HT1080 (cell line): ENCODE results near the gene BRF1. TPM values are rescaled to one million over a fixed set of nuclear protein-coding genes. Genes with fewer than 3 reads are reported as not detected.
"Not testable (repeated sequence)": the region's sequence is repeated elsewhere in the genome, so short reads cannot be mapped to it uniquely, and the experiment has no call there.

ENCODE experiments used
- DNase-seq: peaks from one replicate; pipeline ENCODE4 v3.0.0-alpha.2; 2015; ENCODE audit warnings: low read depth
- polyA plus RNA-seq, 2 experiments: library from polyadenylated mRNA; depleted of rRNA; stranded (reverse); fragments of >200 nt; gene quantifications; 2 replicates each; pipeline ENCODE4 v1.2.3, GENCODE V29; 2015
- total RNA-seq: library from RNA; depleted of rRNA; stranded (reverse); fragments of >200 nt; shearing (Covaris generic); gene quantifications from 2 replicates; pipeline ENCODE4 v1.2.3, GENCODE V29; 2014; rRNA removed

The BRF1 gene
- 25.4 and 25.6 TPM in 2 replicates for total RNA-seq
- 12.3 and 15.2 TPM in 2 replicates for polyA plus RNA-seq (2015; cell fraction: cytosol; rRNA removed)
- polyA plus RNA-seq (2015; cell fraction: nucleus; rRNA removed) = 33.3 and 38.4 TPM in 2 replicates

GRCh38 chr14:105300542-105301102 lies at the start of gene BRF1:
Gene BRF1, minus strand, starts transcription at chr14:105301001. Its CDS starts 372 bp downstream, at chr14:105300629.
- peak; percentile 82 for DNase-seq

- DNase-seq = no peak
These were observed 49.2 kb upstream of the BRF1 start for GRCh38 chr14:105349992-105350391.

DNA sequence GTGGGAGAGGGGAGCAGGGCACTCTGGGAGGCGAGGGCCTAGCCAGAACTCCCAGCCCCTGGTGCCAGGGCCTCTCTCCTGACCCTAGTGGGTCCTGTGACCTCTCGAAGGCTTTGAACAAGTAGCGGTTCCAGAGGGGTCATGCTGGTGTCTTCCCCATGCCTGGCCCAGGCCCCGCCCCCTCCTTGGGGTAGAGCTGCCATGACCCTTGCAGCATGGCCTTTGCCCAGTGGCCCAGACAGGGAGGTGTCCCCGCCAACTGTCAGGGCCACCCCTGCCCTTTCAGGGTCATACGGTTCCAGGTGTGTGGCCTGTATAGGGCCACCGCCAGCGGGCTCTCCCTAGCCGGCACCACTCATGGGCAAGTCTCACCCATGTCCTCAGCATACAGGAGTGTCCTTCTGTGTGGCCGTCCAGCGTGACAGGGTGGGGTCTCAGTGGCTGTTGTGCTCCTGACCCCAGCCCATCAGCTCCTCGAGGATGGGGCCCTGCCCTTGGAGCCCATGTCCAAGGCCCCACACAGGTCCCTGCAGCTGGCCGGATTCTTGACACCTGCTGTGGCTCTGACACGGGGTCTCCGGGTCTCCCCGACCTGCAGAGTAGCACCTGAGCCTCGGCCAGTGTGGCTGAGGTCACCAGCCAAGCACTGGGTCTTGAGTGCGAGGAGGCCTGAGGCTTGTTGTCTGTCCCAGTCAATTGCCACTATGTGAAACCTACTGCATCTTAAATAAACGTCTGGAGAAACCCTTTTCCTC lies 48.3 kb upstream of the BRF1 start:
- no peak for DNase-seq

DNA sequence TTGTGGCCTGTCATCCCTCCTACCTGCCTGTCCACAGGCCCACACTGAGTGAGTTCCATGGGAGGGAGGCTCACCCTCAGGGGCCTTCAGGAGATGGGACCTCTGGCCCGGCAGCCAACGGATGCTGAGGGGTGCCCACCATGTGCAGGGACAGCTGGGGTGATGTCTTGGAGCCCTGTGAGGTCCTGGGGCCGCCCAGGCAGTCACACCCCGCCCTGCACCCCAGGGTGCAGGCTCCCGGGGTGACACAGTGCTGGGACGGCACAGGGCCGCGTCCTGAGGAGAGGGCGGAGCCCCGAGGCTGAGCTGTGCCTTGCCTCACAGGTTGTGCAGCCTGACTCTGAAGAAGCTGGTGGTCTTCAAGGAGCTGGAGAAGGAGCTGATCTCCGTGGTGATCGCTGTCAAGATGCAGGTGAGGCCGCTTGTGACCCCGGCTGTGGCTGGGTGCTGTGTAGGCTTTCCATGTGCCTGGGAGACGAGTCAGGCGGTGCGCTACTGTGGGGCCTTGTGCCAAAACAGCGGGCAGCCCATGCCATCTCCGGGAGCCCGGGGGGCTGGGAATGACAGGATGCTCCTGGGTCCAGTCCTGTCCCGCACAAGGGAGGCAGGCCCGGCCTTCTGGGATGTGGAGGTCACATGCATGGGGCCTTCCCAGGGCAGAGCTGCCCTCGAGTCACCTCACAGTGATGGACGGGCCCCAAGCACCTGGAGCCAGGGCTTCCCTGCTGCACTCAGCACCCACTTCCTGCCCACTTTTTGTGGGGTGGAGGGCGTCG lies 47.6 kb upstream of the BRF1 start:
- no peak for DNase-seq

GRCh38 chr14:105347587-105347968 lies 46.8 kb upstream of the BRF1 start:
- no peak for DNase-seq

DNA sequence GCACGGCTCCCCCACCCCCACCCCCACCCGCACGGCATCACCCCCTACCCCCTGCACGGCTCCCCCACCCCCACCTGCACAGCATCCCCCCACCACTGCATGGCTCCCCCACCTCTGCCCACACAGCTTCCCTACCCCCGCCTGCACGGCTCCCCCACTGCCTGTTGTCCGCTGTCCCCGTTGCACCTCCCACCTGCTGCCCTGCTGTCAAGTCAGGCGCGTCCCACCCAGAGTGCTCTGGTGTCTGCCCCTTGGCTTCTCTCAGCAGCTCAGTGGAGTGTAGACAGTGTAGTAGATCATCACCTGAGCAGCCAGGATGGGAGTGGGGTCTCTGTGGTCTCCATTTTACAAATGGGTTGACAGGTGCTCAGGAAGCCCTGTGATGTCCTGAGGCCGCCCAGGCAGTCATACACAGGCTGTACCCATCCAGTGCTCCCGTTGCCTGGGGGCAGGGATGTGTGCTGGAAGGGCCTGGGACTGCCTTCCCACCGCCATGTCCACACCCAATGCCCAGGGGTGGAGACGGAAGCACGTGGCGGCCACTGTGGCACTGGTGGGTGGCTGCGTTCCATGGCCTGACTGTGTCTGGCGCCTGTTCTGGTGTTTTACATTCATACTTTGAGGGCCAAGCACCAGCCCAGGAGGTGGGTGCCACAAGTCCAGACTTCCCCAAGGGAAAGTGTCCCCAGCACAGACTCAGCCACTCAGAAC lies 46.2 kb upstream of the BRF1 start:
- no peak for DNase-seq

- no peak for DNase-seq
These were observed 45.4 kb upstream of the BRF1 start for GRCh38 chr14:105346200-105346533.

DNA sequence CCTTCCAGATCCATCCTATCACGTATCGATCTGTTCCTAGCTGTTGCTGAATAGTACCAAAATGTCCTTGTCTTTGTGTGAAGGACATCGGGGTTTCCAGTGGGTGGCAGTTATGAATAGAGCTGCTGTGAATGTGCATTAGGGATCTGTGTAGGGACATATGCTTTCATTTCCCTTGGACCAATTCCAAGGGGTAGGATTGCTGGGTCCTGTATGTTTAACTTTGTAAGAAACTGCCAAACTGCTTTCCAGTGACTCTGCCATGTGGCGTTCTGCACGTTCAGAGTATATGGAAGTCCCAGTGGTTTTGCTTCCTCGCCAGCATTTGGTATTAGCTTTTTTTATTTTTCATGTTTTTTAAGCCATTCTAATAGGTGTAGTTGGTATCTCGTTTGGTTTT lies 42.4 kb upstream of the BRF1 start:
- no peak for DNase-seq

DNA sequence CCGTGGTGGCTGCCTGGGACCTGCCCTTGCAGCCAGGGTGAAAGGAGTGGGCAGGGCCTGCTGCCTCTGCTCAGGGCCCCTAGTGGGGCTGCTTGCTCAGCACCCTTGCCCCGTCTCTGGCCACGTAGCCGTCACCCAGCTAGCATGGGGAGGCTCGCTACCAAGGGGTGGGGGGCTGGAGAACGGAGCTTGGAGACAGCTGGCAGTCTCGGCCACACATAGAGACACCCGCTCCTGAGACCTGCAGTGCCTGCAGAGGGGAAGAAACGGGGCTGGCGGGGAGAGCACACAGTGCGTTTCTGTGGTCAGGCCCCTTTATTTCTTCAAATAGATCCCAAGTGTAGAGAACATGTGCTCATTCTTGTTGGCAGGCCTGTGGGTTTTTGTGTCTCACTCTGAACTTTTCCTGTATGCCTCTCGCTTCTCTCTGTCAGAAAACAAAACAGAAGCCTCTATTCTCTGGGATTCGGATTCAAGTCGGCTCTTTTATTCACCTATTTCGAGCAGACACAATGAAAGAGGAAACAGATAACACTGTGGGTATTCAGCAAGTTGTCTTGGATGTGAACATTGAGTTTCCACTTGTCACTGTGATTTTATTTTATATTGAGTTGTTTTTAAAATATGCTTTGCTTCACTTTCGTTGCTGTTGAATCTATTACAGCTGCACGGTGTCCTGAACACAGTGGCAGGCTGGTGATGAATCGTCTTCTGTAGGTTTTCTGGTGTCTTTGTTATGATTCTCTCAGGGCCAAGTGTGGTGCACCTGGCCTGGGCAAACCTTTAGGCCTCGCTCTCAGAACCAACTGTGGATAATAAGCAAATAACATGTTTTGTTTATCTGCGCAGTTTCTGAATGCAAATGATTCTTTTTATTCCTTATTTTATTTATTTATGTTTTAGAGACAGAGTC lies 40.3 kb upstream of the BRF1 start:
- DNase-seq = no peak

DNA sequence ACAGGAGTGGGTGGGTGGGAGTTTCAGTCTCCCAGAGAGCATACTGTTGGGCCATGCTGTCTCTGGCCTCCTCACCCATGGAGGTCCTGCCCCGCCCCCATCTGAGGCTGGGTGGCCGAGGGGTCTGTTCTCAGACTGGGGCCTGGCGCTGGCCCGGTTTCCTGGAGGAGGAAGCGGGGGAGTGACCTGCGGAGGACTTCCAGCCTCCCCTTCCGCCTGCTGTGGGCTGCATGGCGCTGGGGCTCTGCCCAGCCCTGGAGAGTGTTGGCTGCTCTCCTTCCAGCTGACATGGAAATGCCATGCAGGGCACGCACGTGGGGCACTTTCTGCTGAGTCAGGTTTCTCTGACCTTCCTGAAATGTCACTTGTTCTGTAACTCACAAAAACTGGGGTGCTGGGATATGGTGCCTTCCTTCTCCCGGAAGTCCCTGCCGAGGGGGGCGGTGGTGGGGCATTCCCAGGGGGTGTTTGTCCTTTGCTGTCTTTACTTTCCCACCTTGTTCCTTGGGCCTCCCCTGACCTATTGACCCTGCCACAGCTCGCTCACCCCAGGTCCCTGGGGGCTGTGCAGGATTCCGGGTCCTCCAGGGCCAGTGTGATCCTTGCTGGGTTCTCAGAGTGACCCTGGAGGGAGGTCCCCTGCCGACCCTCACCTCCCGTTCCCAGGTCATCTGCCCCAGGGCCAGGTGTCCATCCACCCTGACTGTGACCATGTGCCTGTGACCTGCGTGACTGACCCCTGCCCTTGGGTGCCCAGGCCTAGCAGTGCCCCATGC lies 37.4 kb upstream of the BRF1 start:
- no peak for DNase-seq

- DNase-seq = no peak
These were observed 36.6 kb upstream of the BRF1 start for GRCh38 chr14:105337433-105337832.

- no peak for DNase-seq
These were observed 35.9 kb upstream of the BRF1 start for GRCh38 chr14:105336477-105337287.

- no peak for DNase-seq
These were observed 35.1 kb upstream of the BRF1 start for GRCh38 chr14:105335735-105336476.

DNA sequence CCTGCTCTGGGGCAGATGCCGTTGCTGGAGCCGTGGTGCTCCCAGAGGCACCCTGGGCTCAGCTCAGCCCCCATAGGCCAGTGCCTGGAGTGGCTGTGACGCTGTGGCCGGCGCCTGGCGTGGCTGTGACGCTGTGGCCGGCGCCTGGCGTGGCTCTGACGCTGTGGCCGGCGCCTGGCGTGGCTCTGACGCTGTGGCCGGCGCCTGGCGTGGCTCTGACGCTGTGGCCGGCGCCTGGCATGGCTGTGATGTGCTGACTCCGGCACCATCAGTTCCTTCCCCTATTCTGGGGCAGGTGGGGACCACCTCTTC lies 34.4 kb upstream of the BRF1 start:
- DNase-seq = not testable (repeated sequence)

GRCh38 chr14:105334383-105335230 lies 33.8 kb upstream of the BRF1 start:
- no peak for DNase-seq

DNA sequence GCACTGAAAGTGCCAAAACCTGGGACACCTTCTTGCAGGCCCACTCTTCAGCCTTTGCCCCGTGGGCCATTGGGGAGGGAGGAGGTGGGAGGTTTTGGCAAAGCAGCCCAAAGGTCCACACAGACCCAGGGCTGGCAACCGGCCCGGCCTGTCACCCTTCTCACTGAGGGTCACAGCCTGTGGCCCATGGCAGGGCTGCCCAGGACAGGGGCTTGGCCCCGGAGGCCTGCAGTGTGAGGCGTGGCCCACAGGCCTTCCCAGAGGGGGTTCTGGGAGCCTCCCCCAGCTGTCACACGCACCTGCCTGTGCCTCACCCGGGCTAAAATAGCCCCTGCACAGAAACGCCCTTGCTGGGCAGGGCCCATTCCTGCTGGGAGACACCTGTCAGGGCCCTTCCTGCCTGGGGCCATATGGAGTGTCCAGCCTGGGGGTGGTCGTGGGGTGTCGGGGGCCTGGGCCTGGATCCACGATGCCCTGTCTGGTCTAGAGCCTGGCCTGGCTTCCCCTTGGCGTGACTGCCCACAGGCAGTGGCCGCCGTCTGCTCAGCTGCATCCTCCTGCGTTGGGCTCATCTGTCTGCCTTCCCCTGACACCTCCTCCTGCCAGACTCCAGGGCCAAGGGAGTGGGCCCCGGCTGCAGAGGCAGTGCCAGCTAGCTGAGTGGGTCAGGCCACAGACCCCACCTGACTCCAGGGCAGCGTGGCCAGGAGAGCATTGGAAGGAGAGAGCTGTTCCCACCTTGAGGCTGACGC lies 33.0 kb upstream of the BRF1 start:
- DNase-seq = no peak

DNA sequence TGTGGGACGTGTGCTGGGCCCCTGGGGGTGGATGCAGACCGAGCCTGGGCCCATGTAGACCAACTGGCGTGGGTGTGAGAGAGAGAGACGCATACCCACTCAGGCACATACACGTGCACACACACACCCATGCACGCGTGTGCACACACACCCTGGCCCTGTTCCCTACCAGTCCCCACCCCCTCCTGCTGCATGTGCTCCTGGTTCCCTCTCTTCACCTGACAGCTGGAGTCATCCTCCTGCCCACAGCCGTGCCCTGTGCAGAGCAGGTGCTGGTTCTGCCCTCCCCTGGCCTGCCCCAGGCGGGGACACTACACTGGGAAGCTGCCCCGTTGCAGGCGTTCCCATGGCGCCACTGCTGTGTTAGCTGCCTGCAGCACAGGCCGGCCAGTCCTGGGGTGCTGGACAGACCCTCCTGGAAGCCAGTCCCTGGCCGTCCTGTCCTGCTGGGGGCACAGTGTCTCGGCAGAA lies 32.3 kb upstream of the BRF1 start:
- no peak for DNase-seq
